Astrocyte of the spinal cord (primary cell): ENCODE results near the gene ALPP.
A peak's percentile ranks its signal among the peaks of the same experiment; 100 is the strongest.
"Not testable (repeated sequence)": the region's sequence is repeated elsewhere in the genome, so short reads cannot be mapped to it uniquely, and the experiment has no call there.

Experiments used
- DNase-seq: peaks from one replicate; pipeline ENCODE4 v3.0.0; 2011; ENCODE audit warnings: low read depth, low spot score
- H3K4me3 ChIP-seq: 2 replicates; pipeline ENCODE4 v1.5.1; 2011; ENCODE audit warnings: low read depth, mild to moderate bottlenecking, low read length, moderate library complexity
- in situ Hi-C: cut with HindIII; loops from 2 replicates; pipeline ENCODE4 v1.10.0; 2017; ENCODE audit warnings: low sequenced_read_pairs
- TF ChIP-seq, protein P1 (sequence below): IDR thresholded peaks from 2 replicates; pipeline ENCODE4 v1.5.1; 2012; ENCODE audit warnings: low read depth, mild to moderate bottlenecking, low read length, inconsistent platforms

Gene ALPP

DNA sequence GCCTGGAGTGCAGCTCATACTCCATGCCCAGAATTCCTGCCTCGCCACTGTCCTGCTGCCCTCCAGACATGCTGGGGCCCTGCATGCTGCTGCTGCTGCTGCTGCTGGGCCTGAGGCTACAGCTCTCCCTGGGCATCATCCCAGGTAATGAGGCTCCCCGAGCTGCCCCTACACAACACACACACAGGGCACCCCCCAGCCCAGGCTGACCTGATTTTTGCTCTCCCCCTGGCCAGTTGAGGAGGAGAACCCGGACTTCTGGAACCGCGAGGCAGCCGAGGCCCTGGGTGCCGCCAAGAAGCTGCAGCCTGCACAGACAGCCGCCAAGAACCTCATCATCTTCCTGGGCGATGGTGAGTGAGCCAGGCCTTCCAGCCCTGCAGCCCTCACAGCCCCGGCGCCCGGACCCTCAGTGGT lies at the start of gene ALPP:
TSS of gene ALPP (plus strand) at position 17 of the 417 bp plus-strand sequence. CDS start at position 69, 52 bp downstream.
- in situ Hi-C loops, DNase-seq, H3K4me3 ChIP-seq: not testable (repeated sequence)

DNA sequence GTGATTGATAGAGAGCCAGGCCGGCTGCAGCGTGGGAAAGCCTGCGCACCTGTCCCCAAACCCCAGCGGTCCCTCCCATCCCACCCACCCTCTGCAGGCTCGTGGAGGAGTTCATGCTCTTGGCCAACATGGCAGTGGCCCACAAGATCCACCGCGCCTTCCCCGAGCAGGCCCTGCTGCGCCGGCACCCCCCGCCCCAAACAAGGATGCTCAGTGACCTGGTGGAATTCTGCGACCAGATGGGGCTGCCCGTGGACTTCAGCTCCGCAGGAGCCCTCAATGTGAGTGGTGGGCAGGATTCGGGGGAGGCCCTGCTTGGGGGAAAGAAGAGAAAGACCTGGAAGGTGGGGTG lies 48.9 kb upstream of the ALPP start:
- in situ Hi-C loops = no loop called here
- DNase-seq = no peak
- no peak overlapping the region for H3K4me3 ChIP-seq
- TF ChIP-seq, protein P1, sequence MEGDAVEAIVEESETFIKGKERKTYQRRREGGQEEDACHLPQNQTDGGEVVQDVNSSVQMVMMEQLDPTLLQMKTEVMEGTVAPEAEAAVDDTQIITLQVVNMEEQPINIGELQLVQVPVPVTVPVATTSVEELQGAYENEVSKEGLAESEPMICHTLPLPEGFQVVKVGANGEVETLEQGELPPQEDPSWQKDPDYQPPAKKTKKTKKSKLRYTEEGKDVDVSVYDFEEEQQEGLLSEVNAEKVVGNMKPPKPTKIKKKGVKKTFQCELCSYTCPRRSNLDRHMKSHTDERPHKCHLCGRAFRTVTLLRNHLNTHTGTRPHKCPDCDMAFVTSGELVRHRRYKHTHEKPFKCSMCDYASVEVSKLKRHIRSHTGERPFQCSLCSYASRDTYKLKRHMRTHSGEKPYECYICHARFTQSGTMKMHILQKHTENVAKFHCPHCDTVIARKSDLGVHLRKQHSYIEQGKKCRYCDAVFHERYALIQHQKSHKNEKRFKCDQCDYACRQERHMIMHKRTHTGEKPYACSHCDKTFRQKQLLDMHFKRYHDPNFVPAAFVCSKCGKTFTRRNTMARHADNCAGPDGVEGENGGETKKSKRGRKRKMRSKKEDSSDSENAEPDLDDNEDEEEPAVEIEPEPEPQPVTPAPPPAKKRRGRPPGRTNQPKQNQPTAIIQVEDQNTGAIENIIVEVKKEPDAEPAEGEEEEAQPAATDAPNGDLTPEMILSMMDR = no peak

DNA sequence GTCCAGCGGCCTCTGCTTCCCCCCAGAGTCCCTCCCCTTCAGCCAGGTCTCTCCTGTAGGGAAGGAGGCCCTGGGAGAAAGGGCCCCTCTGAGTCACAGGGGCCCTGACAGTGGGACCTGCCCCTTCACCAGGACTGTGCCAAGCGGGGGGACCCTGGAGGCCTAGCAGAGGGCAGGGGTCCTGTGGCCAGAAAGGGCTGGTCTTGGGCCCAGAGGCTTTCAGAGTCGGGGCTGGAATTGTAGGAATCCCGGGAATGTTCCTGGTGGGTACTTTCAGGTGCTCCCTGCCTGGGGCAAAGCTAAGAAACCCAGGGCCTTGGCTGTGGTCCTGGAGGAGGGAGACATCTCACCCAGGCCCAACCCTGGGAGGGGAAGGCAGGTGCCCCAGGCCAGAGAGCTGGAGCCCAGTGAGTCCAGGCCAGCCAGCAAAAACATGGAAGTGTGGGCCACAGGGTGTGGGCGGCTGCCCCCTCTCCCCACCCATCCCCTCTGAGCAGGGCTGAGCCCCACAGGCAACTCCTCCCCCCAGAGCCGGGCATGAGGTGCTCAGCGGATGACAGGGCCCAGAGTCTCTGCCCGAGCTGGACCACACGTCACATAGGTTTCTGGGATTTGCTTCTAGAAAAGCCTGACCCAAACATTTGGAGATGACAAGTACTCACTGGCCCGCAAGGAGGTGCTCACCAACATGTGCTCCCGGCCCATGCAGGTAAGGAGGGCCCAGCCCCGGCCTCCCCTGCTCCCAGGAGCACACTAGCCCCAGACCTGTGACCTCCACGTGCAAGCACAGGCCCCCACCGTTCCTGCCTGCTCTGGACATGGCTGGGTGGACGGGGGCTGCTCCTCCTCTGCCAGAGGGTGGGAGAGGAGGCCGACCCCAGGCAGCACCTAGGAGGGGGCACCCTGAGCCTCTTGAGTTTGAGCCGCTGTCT lies 48.2 kb upstream of the ALPP start:
- in situ Hi-C loops = no loop called here
- TF ChIP-seq, protein P1 = no peak
- DNase-seq = no peak
- no peak overlapping the region for H3K4me3 ChIP-seq

DNA sequence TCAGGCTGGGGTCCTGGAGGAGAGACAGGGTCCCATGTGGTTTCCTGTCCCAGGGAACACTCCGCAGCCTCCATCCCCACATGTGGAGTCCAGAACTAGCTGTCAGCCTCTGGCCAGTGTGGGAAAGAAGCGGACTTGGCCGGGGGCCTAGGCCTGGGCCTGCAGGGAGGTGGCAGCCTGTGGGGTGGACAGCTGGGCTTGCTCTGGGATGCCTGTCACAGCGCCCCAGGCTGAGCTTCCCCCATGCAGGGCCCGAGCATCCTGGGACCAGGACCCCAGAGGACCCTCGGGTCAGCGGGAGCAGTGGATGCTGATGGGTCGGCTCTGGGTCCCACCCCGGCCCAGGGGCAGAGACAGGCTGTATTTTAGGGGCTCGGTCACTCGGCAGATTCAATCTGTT lies 47.5 kb upstream of the ALPP start:
- DNase-seq, in situ Hi-C loops, H3K4me3 ChIP-seq: not testable (repeated sequence)

DNA sequence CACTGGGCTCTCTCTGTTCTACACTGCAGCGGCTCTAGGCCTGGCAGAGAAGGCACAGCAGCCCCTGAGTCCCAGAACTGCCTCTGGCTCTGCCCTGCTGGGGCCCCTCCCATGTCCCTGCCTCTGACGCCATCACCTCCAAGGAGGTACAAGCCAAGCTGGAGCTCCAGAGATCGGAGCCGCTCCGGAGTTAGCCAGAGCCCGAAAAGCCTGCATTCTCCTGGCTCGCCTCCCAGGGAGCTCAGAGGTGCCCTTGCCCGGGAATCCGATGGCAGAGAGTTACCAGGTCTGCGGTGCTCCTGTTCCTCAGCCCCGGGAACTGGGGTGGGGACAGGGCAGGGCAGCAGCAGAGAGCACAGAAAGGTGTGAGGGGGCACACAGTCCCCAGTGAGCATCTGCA lies 46.9 kb upstream of the ALPP start:
- H3K4me3 ChIP-seq, DNase-seq, in situ Hi-C loops: not testable (repeated sequence)

DNA sequence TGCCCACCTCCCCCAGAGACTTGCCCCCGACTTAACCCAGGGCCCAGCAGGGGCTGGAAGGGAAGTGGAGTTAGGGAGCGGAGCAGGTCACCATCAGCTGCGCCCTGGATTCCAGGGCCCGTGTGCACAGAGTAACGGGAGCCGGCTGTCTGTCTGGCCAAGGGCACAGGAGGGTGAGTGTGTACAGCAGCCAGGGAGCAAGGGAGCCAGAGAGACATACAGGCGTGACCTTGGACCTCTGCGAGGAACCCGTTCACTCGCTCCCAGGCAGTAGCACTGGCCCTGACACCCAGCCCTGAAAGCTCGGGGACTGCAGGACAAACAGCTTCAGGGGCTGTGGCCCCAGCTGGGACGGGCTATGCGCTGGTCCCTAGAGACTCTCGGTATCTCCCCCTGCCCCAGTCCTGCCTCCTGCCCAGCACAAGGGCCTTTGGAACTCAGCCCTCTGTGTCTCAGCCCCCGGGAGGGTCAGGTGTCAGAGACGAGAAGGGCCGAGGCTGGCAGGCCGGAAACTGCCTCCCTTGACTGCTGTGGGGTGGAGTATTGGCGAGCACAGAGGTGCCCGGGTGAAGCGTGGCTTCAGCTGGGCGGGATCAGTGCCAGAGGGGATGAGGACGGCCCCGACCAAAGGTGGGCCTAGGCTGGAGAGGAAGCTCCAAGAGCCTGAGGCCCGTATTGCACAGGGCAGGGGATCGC lies 46.2 kb upstream of the ALPP start:
- in situ Hi-C loops, H3K4me3 ChIP-seq, DNase-seq: not testable (repeated sequence)

DNA sequence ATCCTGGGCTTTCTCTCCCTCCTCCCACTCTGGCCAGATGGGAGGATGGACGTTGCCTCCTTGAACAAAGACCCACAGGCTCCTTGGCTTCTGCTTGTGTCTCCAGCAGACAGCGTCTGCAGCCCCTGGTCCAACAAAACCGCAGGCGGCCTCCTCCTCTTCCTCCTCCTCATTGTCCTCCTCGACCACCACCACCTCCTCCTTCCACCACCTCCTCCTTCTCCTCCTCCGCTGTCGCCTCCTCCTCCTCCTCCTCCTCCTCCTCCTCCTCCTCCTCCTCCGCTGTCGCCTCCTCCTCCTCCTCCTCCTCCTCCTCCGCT lies 45.7 kb upstream of the ALPP start:
- in situ Hi-C loops = no loop called here
- no peak for DNase-seq
- H3K4me3 ChIP-seq = no peak overlapping the region
- TF ChIP-seq, protein P1 = no peak

DNA sequence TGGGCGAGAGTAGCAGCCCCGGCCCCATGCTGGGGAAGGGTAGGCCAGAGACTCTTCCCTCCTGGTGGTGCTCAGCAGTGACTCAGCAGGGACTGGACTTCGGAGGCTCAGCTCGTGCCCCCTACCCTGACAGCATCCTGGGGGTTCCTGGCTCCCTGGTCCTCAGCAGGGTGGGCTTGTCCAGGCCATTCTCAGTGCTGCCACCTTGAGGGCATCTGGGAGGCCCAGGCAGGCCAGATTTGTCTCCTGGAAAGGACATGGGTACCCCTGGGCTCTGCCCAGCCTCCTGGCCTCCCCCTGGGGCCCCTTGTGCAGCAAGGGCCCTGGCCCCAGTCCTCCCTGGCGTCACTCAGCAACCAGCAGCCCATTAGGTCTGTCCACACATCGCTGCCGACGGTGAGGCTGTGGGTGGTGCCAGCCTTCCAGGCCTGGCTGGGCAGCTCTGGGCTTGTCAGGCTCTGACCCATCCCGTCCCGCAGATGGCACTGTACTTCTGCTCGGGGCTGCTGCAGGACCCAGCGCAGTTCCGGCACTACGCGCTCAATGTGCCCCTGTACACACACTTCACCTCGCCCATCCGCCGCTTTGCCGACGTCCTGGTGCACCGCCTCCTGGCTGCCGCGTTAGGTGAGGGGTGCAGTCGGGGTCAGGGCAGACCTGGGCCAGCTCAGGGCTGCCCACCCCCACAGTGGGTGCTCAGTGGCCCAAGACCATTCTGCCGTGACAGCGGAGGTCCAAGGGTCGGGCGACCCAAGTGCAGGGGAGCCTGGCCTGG lies 45.0 kb upstream of the ALPP start:
- in situ Hi-C loops = no loop called here
- TF ChIP-seq, protein P1 = peak; percentile 68
- no peak overlapping the region for H3K4me3 ChIP-seq
- DNase-seq = no peak

DNA sequence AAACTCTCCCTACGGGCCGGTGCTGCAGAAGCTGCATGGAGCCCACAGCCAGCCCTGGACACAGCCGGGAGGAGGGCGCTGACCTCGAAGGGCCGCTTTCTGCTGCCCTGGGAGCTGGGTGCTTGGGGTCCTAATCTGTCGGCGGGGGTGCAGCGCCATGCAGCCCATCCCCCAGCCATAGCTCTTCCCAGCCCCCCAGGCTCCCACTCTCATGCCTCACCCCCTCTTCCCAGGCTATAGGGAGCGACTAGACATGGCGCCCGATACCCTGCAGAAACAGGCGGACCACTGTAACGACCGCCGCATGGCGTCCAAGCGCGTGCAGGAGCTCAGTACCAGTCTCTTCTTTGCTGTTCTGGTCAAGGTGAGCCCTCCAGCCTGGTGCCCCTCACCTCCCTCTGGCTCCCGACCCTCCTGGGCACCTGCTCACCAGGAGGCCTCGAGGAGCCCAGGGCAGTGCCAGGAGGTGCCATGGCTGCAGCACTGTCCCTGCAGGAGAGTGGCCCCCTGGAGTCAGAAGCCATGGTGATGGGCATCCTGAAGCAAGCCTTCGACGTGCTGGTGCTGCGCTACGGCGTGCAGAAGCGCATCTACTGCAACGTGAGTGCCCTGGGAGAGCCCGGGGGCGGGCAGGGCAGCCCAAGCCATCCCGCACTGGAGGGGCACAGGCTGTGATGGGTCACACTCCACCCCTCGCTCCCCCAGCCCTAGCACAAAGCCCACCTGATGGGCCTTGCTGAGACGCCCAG lies 44.2 kb upstream of the ALPP start:
- in situ Hi-C loops, H3K4me3 ChIP-seq, DNase-seq: not testable (repeated sequence)

DNA sequence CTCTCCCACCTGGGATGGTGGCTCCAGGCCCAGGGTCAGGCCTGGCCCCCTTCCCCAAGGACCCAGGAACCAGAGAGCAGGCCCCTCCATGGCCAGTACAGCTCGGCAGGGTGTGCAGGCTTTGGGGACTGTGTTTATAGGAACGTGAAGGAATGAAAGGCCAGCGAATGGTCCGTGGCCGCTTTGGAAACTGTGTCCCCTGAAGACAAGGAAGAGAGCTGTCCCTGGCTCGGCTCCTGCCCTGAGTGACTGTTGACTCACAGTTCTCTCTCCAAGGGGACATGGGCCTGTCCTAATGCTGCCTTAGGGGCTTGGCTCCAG lies 43.7 kb upstream of the ALPP start:
- H3K4me3 ChIP-seq, in situ Hi-C loops, DNase-seq: not testable (repeated sequence)
